Thymus (tissue), 11 donors: ENCODE data around the gene ABCB11. TPM values are rescaled to one million over a fixed set of nuclear protein-coding genes. Genes with fewer than 3 reads are reported as not detected.

Experiments
- DNase-seq, 9 donors: peaks; one replicate each; pipeline ENCODE4 v3.0.0-alpha.2; 2013; ENCODE audit warnings: low spot score in 9 of 9, low read depth in 6 of 9, missing footprints in 1 of 9
- H3K27ac ChIP-seq, 2 donors: one replicate each; pipeline ENCODE4 v1.5.1; 2013; ENCODE audit warnings: control low read depth in 1 of 2, low read depth in 1 of 2, low read length in 1 of 2, mild to moderate bottlenecking in 1 of 2, moderate library complexity in 1 of 2
- H3K27me3 ChIP-seq, 2 donors: one replicate each; pipeline ENCODE4 v1.5.1; 2013; ENCODE audit warnings: low read length in 1 of 2; ENCODE audit not compliant: control insufficient read depth in 2 of 2, insufficient read depth in 1 of 2
- H3K36me3 ChIP-seq, 2 donors: one replicate each; pipeline ENCODE4 v1.5.1; 2013; ENCODE audit warnings: low read length in 1 of 2, mild to moderate bottlenecking in 1 of 2, moderate library complexity in 1 of 2; ENCODE audit not compliant: control insufficient read depth in 2 of 2, insufficient read depth in 2 of 2
- H3K4me1 ChIP-seq, 2 donors: one replicate each; pipeline ENCODE4 v1.5.1; 2013; ENCODE audit warnings: low read length in 2 of 2; ENCODE audit not compliant: control insufficient read depth in 2 of 2, insufficient read depth in 2 of 2
- H3K4me3 ChIP-seq, 2 donors: one replicate each; pipeline ENCODE4 v1.5.1; 2013; ENCODE audit warnings: low read length in 2 of 2, control low read depth in 1 of 2, mild to moderate bottlenecking in 1 of 2
- H3K9me3 ChIP-seq, 2 donors: one replicate each; pipeline ENCODE4 v1.5.1; 2013; ENCODE audit warnings: low read length in 1 of 2, mild to moderate bottlenecking in 1 of 2; ENCODE audit not compliant: control insufficient read depth in 2 of 2, insufficient read depth in 1 of 2
- WGBS: extraction: QIAGEN DNeasy Blood & Tissue Kit; methylation state at CpG from one replicate; pipeline ENCODE4 v1.1.7; 2013; 5-methylcytosine and 5-hydroxymethylcytosine counted together
- polyA plus RNA-seq: library from polyadenylated mRNA; stranded (reverse); fragments of 200-250 nt; gene quantifications from one replicate; pipeline ENCODE4 v1.2.3, GENCODE V29; 2013
- total RNA-seq: library from RNA; stranded (reverse); fragments of 120-200 nt; gene quantifications from one replicate; pipeline ENCODE4 v1.2.4, GENCODE V29; 2013
- donor health status: healthy.

ABCB11 gene
- total and polyA plus RNA-seq, 2 donors: 0.05 to 0.09 TPM

- DNase-seq: no peak
- H3K36me3 ChIP-seq: no peaks in the 10 kb centered on the region
- H3K27ac ChIP-seq: no peak overlapping the region
- no peaks in the 10 kb centered on the region for H3K27me3 ChIP-seq
- H3K9me3 ChIP-seq: peaks cover 1 to 6% of the 10 kb centered on the region in 2 donors
- WGBS: 98% methylated on average over 2 of the region's 2 CpGs
- no peak overlapping the region for H3K4me3 ChIP-seq
- no peaks in the 10 kb centered on the region for H3K4me1 ChIP-seq
Measured at GRCh38 chr2:169047256-169048250, 16.4 kb upstream of the ABCB11 start.

DNA sequence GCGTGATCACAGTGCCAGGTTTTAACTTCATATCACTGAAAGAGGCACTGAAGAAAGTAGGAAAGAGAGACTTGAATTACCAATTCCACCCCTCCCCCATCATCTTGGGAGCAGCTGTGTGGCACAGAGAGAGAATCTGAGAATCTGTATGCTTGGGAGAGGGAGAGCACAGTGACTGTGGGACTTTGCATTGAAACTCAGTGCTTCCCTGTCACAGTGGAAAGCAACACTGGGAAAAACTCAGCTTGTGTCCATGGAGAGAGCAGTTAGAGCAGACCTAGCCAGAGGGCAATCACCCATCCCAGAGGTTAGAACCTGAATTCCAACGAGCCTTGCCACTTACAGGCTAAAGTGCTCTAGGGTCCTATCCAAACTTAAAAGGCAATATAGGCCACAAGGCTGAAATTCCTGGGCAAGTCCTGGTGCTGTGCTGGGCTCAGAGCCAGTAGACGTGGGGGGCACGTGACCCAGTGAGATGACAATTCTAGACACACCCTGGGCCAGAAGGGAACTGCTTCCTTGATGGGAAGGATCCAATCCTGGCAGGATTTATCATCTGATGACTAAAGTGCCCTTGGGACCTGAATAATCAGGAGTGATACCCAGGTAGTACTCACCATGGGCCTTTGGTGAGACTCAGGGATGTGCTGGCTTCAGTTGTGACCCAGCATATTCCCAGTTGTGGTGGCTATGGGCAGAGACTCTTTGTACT lies 15.5 kb upstream of the ABCB11 start:
- H3K27me3 ChIP-seq: no peaks in the 10 kb centered on the region
- H3K36me3 ChIP-seq: no peaks in the 10 kb centered on the region
- H3K27ac ChIP-seq: no peak overlapping the region
- peaks cover 1 to 6% of the 10 kb centered on the region in 2 donors for H3K9me3 ChIP-seq
- H3K4me3 ChIP-seq: no peak overlapping the region
- no peaks in the 10 kb centered on the region for H3K4me1 ChIP-seq
- 97% methylated on average over 4 of the region's 4 CpGs for WGBS
- DNase-seq: no peak

DNA sequence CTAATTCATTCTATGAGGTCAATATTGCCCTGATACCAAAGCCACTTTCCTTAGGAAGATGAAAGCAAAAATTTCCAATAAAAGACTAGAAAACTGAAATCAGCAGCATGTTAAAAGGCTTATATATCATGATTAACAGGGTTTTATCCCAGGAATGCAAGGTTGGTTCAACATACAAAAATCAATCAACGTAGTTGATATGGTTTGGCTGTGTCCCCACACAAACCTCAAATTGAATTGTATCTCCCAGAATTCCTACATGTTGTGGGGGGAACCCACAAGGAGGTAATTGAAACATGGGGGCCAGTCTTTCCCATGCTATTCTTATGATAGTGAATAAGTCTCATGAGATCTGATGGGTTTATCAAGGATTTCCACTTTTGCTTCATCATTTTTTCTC lies 11.7 kb upstream of the ABCB11 start:
- no peak overlapping the region for H3K4me3 ChIP-seq
- WGBS: 99% methylated on average over 1 of the region's 1 CpG
- H3K4me1 ChIP-seq: no peaks in the 10 kb centered on the region
- H3K36me3 ChIP-seq: no peaks in the 10 kb centered on the region
- H3K9me3 ChIP-seq: peaks cover 1 to 6% of the 10 kb centered on the region in 2 donors
- H3K27me3 ChIP-seq: no peaks in the 10 kb centered on the region
- no peak overlapping the region for H3K27ac ChIP-seq
- no peak for DNase-seq

GRCh38 chr2:169041594-169041993 lies 10.5 kb upstream of the ABCB11 start:
- Histone ChIP-seq H3K27ac (no peak overlapping the region), H3K36me3 (no peaks in the 10 kb centered on the region), H3K4me3 (no peak overlapping the region), H3K27me3 (no peaks in the 10 kb centered on the region), H3K9me3 (peaks cover 1 to 6% of the 10 kb centered on the region in 2 donors), H3K4me1 (no peaks in the 10 kb centered on the region)
- DNase-seq: no peak
- WGBS: 16% methylated on average over 1 of the region's 1 CpG

GRCh38 chr2:169039702-169040101 lies 8.6 kb upstream of the ABCB11 start:
- H3K4me3 ChIP-seq: no peak overlapping the region
- peaks cover 1 to 6% of the 10 kb centered on the region in 2 donors for H3K9me3 ChIP-seq
- 61% methylated on average over 4 of the region's 4 CpGs for WGBS
- H3K4me1 ChIP-seq: no peaks in the 10 kb centered on the region
- no peak for DNase-seq
- H3K27ac ChIP-seq: no peak overlapping the region
- H3K27me3 ChIP-seq: no peaks in the 10 kb centered on the region
- H3K36me3 ChIP-seq: no peaks in the 10 kb centered on the region

DNA sequence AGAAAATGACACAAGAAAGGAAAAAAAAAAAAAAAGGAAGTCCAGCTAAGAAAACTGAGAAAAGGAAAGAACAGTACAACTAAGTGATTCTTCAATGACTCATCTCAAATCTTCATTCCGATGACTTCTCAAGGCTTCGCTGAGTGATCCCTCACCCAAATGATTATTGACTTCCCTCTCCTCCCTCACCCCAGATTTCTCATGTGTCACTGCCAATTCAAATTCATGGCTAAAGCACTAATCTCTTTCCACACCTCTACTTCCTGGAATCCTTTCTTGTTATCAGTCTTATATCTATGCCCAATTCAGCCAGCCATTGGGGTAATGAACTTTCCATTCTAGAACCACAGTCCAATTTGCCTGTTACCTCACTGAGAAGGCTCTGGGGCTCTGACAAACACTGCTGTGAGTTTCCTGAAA lies 7.2 kb upstream of the ABCB11 start:
- 70% methylated on average over 2 of the region's 2 CpGs for WGBS
- Histone ChIP-seq H3K9me3 (peaks cover 0 to 1% of the 10 kb centered on the region in 2 donors), H3K4me1 (no peaks in the 10 kb centered on the region), H3K36me3 (no peaks in the 10 kb centered on the region), H3K27me3 (no peaks in the 10 kb centered on the region), H3K27ac (no peak overlapping the region), H3K4me3 (no peak overlapping the region)
- no peak for DNase-seq

DNA sequence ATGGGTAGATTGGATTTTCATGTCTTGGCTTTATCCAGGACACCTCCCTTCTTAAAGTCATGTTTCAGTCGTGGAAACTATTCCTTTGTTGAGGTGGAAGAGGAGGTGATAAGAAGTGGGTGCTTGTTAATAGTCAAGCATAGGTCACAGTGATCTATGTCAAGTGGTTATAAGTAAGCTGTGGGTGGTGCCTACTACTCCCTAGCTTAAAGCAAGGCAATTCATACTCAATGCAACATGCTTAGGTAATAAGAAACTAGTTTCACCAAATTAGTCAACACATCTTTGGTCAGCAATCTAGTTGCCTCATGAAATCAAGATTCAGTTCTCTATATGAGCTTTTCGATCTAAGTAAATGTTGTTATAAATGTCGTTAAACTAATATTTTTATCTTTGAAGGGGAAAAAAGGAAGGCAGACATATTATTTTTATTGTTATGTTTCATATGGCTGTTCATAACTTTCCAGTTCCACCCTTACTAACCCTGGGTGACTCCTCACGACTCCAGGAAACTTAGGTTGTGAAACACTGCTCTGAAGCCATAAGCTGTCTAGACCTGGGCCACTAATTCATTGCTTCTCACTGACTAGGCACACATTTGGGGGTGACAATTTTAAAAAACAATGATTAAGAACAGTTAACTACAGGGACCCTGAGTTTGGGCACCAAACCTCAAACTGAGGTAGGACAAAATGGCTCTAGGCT lies 5.8 kb upstream of the ABCB11 start:
- 95% methylated on average over 4 of the region's 4 CpGs for WGBS
- Histone ChIP-seq H3K27ac (no peak overlapping the region), H3K27me3 (no peaks in the 10 kb centered on the region), H3K36me3 (no peaks in the 10 kb centered on the region), H3K9me3 (no peaks in the 10 kb centered on the region), H3K4me3 (no peak overlapping the region), H3K4me1 (no peaks in the 10 kb centered on the region)
- no peak for DNase-seq

- Histone ChIP-seq H3K36me3 (no peaks in the 10 kb centered on the region), H3K27me3 (no peaks in the 10 kb centered on the region), H3K4me1 (no peaks in the 10 kb centered on the region), H3K4me3 (no peak overlapping the region), H3K9me3 (no peaks in the 10 kb centered on the region), H3K27ac (no peak overlapping the region)
- no peak for DNase-seq
- 93% methylated on average over 1 of the region's 1 CpG for WGBS
Measured at GRCh38 chr2:169035887-169036286, 4.8 kb upstream of the ABCB11 start.
